ENCODE measurements around the gene ADAMTS19. TPM values are rescaled to one million over a fixed set of nuclear protein-coding genes. Genes with fewer than 3 reads are reported as not detected.

ADAMTS19 gene
- total and polyA plus RNA-seq, 9 of the 15 experiments (the other 6 are each of a cell fraction or from before 2014, with no cell fraction given): not detected

DNA sequence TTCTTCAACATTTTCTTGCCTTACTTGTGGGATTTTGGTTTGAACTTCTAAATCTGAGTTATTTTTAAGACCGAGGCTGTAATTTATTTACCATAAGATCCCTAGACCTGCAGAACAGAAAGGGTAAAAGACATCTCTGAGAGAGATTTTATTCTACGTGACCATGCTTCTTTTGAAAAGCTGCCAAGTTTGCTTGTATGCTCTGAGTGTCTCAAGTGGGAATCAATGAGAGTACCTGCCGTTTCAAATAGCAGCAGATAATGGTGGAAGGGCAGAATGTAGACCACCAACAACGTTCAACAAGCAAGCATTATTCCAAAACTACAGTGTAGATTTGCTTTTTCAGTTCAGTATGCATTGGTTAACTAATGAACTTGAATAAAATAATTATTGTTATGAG lies 179.2 kb downstream of the ADAMTS19 start:
- H3K79me2 ChIP-seq (ENCODE audit: control insufficient read depth, insufficient read depth, low read length): no peaks in the 10 kb centered on the region
- ChIA-PET POLR2A (no interaction called here), CTCF (ENCODE audit: low intra/inter-chr PET ratio) (no interaction called here)
- ATAC-seq (no peak), DNase-seq (ENCODE audit: extremely low read depth in 1 of 4, low spot score in 3 of 4) (no peak), FAIRE-seq (no peak)
- no peaks in the 10 kb centered on the region for H3K27me3 ChIP-seq (ENCODE audit: control insufficient read depth in 2 of 2, insufficient read depth in 2 of 2, low read length in 2 of 2)
- H3K36me3 ChIP-seq (ENCODE audit: control insufficient read depth, insufficient read depth, low read length): no peaks in the 10 kb centered on the region
- H3K4me2 ChIP-seq (ENCODE audit: insufficient read depth, low read length): no peak overlapping the region
- WGBS (ENCODE audit: insufficient coverage, low coverage, missing lambda C conversion rate): 0% methylated on average over 4 of the region's 4 CpGs
- no peaks in the 10 kb centered on the region for H3K9me1 ChIP-seq (ENCODE audit: control insufficient read depth, insufficient read depth, low read length)
- no peak overlapping the region for H3K9ac ChIP-seq (ENCODE audit: insufficient read depth in 1 of 2, low read depth in 2 of 2, low read length in 2 of 2)
- no peaks in the 10 kb centered on the region for H3K4me1 ChIP-seq (replicated peaks in 1 of 2; ENCODE audit: control insufficient read depth in 2 of 2, insufficient read depth in 2 of 2, low read length in 2 of 2)
- no peak overlapping the region for H3K27ac ChIP-seq (ENCODE audit: extremely low read depth, low read depth, low read length)
- no peak for TF ChIP-seq ZNF133 (CRISPR knock-in tag; IDR thresholded peaks at IDR 0.05)
- no peak for TF ChIP-seq TCF3 (CRISPR knock-in tag; IDR thresholded peaks at IDR 0.05)
- no peak for TF ChIP-seq ZNF263 (CRISPR knock-in tag; IDR thresholded peaks at IDR 0.05; ENCODE audit: borderline replicate concordance)
- no peak for TF ChIP-seq KLF6 (CRISPR knock-in tag; IDR thresholded peaks at IDR 0.05; ENCODE audit: borderline replicate concordance)
- no peak for TF ChIP-seq ZNF696 (CRISPR knock-in tag; conservative IDR thresholded peaks at IDR 0.05)
- no peak for TF ChIP-seq ARID1B (IDR thresholded peaks at IDR 0.05)
- no peak for TF ChIP-seq TAF1 (IDR thresholded peaks at IDR 0.05; ENCODE audit: control insufficient read depth, extremely low read depth, insufficient read depth, low read length, severe bottlenecking)
- no peak for TF ChIP-seq ZFP30 (CRISPR knock-in tag; IDR thresholded peaks at IDR 0.05; ENCODE audit: borderline replicate concordance)
- no peak for TF ChIP-seq TOE1 (IDR thresholded peaks at IDR 0.05; ENCODE audit: borderline replicate concordance)
- no peak for TF ChIP-seq TOE1 (CRISPR knock-in tag; IDR thresholded peaks at IDR 0.05; ENCODE audit: borderline replicate concordance, low read depth)
- TF ChIP-seq YY1 (IDR thresholded peaks at IDR 0.05; ENCODE audit: borderline replicate concordance in 1 of 3, control insufficient read depth in 1 of 3, extremely low read depth in 1 of 3, insufficient read depth in 3 of 3, insufficient read length in 1 of 3, insufficient replicate concordance in 2 of 3, low read depth in 1 of 3, low read length in 2 of 3): no peak
- TF ChIP-seq HNRNPK (IDR thresholded peaks at IDR 0.05; ENCODE audit: low read depth, low read length, poor library complexity, severe bottlenecking): no peak
- TF ChIP-seq DACH1 (IDR thresholded peaks at IDR 0.05; ENCODE audit: partially characterized antibody): no peak
- TF ChIP-seq, protein P1, sequence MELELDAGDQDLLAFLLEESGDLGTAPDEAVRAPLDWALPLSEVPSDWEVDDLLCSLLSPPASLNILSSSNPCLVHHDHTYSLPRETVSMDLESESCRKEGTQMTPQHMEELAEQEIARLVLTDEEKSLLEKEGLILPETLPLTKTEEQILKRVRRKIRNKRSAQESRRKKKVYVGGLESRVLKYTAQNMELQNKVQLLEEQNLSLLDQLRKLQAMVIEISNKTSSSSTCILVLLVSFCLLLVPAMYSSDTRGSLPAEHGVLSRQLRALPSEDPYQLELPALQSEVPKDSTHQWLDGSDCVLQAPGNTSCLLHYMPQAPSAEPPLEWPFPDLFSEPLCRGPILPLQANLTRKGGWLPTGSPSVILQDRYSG (tag; conservative IDR thresholded peaks at IDR 0.05; ENCODE audit: low read depth): no peak
- H2AFZ ChIP-seq (ENCODE audit: low read depth, low read length): no peak overlapping the region
- in situ Hi-C loops (cut with MboI): no loop called here
- no TSS peak for BruUV-seq (replicated peaks)
- H3K9me3 ChIP-seq (replicated peaks; ENCODE audit: control insufficient read depth, insufficient read depth, low read depth, low read length): no peaks in the 10 kb centered on the region
- intact Hi-C loops (cut with micrococcal nuclease): no loop called here
- H3K4me3 ChIP-seq: no peak overlapping the region
- no peaks in the 10 kb centered on the region for H4K20me1 ChIP-seq (replicated peaks; ENCODE audit: control insufficient read depth, insufficient read depth, low read length)

Measured in K562 (cell line).